Stimulated activated CD8-positive, alpha-beta memory T cell treated with anti-CD3 and anti-CD28 coated beads, Interleukin-4, amount 100 ng/mL, for 4 hours (primary cell): ENCODE measurements around the gene CAMK4.

Experiments used
- DNase-seq, 2 donors: peaks; one replicate each; pipeline ENCODE4 v3.0.0-alpha.2; 2020; ENCODE audit warnings: low read depth in 2 of 2, low spot score in 1 of 2

Gene CAMK4

DNA sequence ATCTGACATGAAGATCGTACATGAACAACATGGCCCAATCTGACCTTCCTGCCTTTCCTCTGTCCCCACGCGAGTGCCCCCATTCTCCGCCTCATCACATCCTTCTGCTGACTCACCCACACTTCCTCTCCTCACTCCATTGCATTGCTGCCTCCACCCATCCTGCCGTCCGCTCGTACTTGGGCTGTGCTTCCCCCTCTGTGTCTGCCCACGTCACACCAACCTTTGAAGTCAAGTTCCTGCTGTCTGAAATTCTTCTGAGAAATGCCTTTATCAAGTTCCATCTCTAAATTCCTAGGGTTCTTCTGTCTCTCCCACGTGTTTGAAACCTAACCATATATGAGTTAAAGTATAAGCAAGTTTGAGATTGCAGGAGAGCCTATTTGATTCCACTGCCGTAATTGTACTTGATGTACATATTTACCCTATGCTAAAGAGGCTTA is 306.1 kb downstream of the CAMK4 start:
- peak; percentile 56 to 70 for DNase-seq

DNA sequence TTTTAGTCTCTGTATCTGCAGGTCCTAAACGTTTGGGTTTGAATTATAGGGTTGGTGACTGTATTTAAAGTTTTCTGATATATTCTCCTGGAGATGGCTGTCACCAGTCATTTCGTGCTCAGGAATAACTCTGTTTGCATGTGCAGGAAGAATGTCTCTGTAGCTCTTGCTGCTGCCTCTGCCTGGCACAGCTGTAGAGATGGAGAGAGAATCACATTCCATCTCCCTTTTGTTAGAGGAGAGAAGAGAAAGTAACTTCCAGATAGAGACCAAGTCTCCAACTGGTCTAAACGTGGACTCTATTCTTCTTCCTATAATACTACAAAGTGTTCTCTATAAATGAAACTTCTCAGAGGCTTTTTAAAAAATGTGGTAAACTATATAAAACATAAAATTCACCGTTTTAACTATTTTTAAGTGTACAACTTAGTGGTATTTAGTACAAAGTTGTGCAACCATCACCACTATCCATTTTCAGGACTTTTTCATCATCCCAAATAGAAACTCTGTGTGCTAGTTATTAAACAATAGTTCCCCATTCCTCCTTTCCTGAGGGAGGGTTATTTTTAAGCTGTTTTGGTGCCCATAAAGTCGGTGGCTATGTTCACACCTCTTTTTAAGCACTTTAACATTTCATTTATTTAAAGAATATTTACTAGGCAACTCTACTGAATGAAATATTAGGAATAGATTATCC is 308.9 kb downstream of the CAMK4 start:
- no peak for DNase-seq

DNA sequence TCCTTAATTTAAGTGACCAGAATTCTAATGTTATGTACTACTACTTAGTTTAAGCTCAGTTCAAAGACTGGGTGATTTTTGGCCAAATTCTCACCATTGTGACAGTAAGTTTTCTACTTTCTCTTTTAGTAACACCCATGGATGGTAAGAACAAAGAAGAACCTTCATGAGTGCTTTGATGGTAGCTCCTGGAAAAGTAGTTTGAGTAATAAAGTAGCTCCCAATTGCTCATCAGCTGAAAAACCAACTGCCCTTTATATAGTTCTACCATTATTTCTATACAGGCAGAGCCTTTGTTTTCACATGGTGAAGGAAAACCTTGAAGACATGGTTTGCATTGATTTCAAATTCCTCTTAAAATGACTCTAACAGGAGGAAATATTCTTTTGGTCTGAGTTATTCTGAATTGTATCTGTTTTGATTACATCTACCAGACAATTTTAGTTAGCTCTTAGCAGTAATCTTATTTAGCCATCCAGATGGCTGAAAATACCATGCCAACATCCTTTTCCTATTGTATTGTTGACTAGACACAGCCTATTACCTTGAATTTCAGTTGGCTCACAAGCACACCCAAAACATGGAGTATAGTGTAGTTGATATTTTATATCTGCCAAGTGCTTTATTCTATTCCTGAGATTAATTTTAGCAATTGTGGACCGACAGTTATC is 311.8 kb downstream of the CAMK4 start:
- no peak for DNase-seq

DNA sequence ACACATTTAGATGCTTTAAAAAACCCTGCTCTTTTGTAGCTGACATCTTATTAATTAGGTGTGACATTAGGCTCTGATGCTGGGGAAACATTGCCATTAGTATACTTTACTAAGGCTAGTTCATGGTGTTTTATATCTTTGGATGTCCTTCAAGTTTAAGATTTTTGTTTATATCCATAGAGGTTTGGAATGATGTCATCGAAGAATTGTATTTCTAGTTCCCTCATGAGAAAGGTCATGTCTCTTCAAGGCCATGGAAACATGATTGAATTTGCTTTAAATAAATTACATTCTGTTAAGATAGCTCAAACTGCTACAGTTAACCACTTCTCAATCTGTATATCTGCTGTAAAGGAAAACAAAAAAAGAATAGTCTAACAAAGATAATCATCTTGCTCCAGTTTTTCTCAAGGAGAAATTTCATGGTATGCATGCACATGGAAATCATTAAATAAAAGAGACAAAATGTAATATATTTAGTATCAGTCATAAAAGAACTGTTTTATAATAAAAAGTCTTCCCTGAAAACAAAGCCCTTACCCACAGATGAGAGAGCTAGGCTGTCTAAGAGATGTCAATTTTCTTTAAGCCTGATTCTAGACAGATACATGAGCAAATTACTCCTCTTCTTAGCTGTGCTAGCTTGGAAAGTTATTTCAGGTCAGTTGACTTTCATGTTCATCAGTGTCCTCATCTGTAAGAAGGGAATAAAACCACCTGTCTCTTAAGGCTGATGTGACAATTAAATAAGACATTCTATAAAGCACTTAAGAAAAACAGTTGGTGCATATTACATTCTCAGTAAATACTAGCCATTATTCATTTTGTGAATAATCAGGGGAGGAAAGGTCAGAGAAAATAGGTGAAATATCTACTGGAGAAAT is 313.2 kb downstream of the CAMK4 start:
- no peak for DNase-seq
